Fibroblast of mammary gland (primary cell): ENCODE results near the gene ARHGAP40.

ENCODE experiments used
- DNase-seq: peaks from one replicate; pipeline ENCODE4 v3.0.0-alpha.2; 2010; ENCODE audit warnings: low read depth
- H3K4me3 ChIP-seq: 2 replicates; pipeline ENCODE4 v1.5.1; 2011; ENCODE audit warnings: low read depth, mild to moderate bottlenecking, low read length, moderate library complexity; ENCODE audit not compliant: control insufficient read depth
- TF ChIP-seq, protein P1 (sequence below): conservative IDR thresholded peaks from 2 replicates; pipeline ENCODE4 v1.5.1; 2011; ENCODE audit warnings: low read depth, low read length, inconsistent platforms; ENCODE audit not compliant: control insufficient read depth, insufficient read depth

Gene ARHGAP40

GRCh38 chr20:38673261-38673660 lies 71.7 kb downstream of the ARHGAP40 start:
- no peak for DNase-seq
- TF ChIP-seq, protein P1, sequence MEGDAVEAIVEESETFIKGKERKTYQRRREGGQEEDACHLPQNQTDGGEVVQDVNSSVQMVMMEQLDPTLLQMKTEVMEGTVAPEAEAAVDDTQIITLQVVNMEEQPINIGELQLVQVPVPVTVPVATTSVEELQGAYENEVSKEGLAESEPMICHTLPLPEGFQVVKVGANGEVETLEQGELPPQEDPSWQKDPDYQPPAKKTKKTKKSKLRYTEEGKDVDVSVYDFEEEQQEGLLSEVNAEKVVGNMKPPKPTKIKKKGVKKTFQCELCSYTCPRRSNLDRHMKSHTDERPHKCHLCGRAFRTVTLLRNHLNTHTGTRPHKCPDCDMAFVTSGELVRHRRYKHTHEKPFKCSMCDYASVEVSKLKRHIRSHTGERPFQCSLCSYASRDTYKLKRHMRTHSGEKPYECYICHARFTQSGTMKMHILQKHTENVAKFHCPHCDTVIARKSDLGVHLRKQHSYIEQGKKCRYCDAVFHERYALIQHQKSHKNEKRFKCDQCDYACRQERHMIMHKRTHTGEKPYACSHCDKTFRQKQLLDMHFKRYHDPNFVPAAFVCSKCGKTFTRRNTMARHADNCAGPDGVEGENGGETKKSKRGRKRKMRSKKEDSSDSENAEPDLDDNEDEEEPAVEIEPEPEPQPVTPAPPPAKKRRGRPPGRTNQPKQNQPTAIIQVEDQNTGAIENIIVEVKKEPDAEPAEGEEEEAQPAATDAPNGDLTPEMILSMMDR: no peak
- no peak overlapping the region for H3K4me3 ChIP-seq

DNA sequence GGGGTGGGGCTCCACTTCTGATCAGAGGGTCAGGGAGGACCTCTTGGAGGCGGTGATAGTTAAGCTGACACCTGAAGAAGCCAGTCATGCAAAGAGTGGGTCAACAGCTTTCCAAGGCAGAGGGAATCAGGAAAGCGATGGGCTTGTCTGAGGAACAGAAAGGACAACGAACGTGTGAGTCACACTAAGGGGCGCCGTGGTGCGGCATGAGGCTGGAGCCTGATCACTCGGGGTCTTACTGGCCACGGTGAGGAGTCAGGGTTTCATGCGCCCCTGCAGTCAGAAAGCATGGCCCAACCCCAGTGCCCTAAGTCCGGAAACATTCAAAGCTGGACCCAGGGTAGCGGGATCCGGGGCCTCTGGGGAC lies 72.1 kb downstream of the ARHGAP40 start:
- TF ChIP-seq, protein P1: no peak
- peak; percentile 9 for DNase-seq
- H3K4me3 ChIP-seq: peak overlapping the region; percentile 52

GRCh38 chr20:38674092-38674764 lies 72.6 kb downstream of the ARHGAP40 start:
- peak overlapping the region; percentile 52 for H3K4me3 ChIP-seq
- TF ChIP-seq, protein P1: no peak
- DNase-seq: peak; percentile 44

DNA sequence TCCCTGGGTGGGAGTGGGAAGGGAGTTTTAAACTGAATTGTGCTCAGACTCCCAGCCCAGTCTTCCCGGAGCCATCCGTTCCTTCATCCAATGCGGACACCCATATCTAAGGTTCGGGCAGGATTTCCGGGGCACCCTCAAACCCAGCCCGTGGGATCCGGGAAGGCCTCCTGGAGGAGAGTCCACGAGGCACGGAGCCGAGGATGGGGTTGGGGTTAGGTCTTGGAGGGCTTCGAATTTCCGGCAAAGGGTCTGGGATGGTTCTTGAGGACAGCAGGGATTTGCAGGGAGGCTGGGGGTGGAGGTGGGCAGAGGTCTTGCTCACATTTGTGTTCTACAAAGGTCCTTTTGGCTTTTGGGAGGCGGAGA lies 73.1 kb downstream of the ARHGAP40 start:
- DNase-seq: no peak
- TF ChIP-seq, protein P1: no peak
- H3K4me3 ChIP-seq: peak overlapping the region; percentile 21

DNA sequence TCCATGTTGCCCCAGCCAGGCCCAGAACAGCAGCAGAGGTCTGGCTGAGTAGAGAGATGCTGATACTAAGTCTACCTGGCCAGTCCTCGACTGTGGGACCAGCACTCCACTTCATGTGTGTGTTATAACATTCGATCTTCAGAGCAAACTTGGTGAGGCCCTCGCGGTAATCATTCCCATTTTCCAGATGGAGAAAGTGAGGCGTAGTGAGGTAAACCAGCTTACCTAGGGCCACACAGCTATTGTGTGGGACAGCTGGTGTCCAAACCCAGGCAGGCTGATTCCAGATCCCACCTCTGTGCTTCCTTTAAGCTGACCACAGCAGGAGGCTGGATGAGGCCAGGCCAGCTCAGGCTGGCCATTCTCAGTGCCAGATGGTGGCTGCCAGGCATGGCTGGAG lies 75.0 kb downstream of the ARHGAP40 start:
- no peak for DNase-seq
- H3K4me3 ChIP-seq: no peak overlapping the region
- TF ChIP-seq, protein P1: no peak

DNA sequence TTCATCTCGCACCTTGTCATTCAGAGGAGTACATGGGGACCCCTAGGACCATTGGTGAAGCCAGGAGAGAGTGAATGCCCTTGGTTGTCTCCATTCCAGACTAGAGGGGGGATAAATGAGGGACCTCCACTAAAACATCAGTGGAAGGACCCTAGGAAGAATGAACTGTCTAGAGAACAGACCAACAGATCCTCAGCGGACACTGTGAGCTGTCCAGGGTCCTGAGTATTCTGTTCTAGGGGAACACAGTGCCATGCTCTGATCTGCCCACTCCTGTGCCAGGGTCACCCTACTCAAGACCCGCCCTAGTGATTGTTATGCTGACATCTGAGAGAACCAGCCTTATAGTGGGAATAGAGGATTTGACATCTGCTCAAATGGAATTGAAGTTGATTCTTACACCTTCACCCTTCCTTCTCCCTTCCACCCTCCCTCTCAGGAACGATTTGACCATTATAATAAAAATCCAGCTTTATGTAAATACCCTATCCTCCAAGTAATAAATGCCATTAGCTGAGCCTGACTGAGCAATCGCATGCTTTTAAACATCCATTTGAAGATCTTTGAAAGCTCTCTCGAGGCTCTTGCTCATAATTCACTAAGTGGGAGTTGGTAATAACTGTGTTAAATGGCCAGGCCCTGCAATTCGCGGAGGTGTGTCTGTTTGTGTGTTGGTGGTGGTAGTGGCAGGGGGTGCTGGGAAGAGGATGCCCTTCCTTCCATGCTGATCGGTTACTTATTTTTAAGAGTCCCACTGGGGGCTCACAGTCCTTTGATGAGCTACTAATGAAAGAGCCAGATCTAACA lies 79.1 kb downstream of the ARHGAP40 start:
- DNase-seq: peak; percentile 29
- TF ChIP-seq, protein P1: no peak
- no peak overlapping the region for H3K4me3 ChIP-seq

- no peak overlapping the region for H3K4me3 ChIP-seq
- TF ChIP-seq, protein P1: no peak
- no peak for DNase-seq
Measured at GRCh38 chr20:38685271-38685670, 83.7 kb downstream of the ARHGAP40 start.
